Measurements from ENCODE around the gene LRRC1.

The LRRC1 gene

GRCh38 chr6:53928641-53929040, 133.8 kb downstream of the LRRC1 start:
- H3K36me3 Mint-ChIP-seq = peaks cover 2% of the 10 kb centered on the region
- no peak overlapping the region for H3K27ac Mint-ChIP-seq
- no peaks in the 10 kb centered on the region for H3K27me3 Mint-ChIP-seq
- ATAC-seq (ENCODE audit: low read depth) = no peak
- H3K4me1 Mint-ChIP-seq = peaks cover 6% of the 10 kb centered on the region
- no peak overlapping the region for H3K4me3 Mint-ChIP-seq
- DNase-seq (ENCODE audit: low spot score in 2 of 2) = no peak
- H3K9me3 Mint-ChIP-seq = no peaks in the 10 kb centered on the region

GRCh38 chr6:53929041-53929820, 134.4 kb downstream of the LRRC1 start:
- Mint-ChIP-seq H3K9me3 (no peaks in the 10 kb centered on the region), H3K4me1 (peaks cover 6% of the 10 kb centered on the region), H3K4me3 (no peak overlapping the region), H3K36me3 (peaks cover 2% of the 10 kb centered on the region), H3K27me3 (no peaks in the 10 kb centered on the region), H3K27ac (no peak overlapping the region)
- DNase-seq (ENCODE audit: low spot score in 2 of 2) (no peak), ATAC-seq (ENCODE audit: low read depth) (no peak)

- Mint-ChIP-seq H3K4me3 (no peak overlapping the region), H3K4me1 (peaks cover 6% of the 10 kb centered on the region), H3K9me3 (no peaks in the 10 kb centered on the region), H3K36me3 (peaks cover 2% of the 10 kb centered on the region), H3K27me3 (no peaks in the 10 kb centered on the region), H3K27ac (no peak overlapping the region)
- ATAC-seq (ENCODE audit: low read depth) (no peak), DNase-seq (ENCODE audit: low spot score in 2 of 2) (no peak)
Measured at GRCh38 chr6:53929821-53930120, 135.0 kb downstream of the LRRC1 start.

GRCh38 chr6:53930330-53930729, 135.5 kb downstream of the LRRC1 start:
- ATAC-seq (ENCODE audit: low read depth) (no peak), DNase-seq (ENCODE audit: low spot score in 2 of 2) (no peak)
- H3K4me1 Mint-ChIP-seq = peaks cover 6% of the 10 kb centered on the region
- no peaks in the 10 kb centered on the region for H3K9me3 Mint-ChIP-seq
- H3K4me3 Mint-ChIP-seq = no peak overlapping the region
- no peaks in the 10 kb centered on the region for H3K36me3 Mint-ChIP-seq
- no peak overlapping the region for H3K27ac Mint-ChIP-seq
- H3K27me3 Mint-ChIP-seq = no peaks in the 10 kb centered on the region

- H3K9me3 Mint-ChIP-seq = no peaks in the 10 kb centered on the region
- peaks cover 6% of the 10 kb centered on the region for H3K4me1 Mint-ChIP-seq
- ATAC-seq (ENCODE audit: low read depth) = no peak
- no peak for DNase-seq (ENCODE audit: low spot score in 2 of 2)
- no peaks in the 10 kb centered on the region for H3K27me3 Mint-ChIP-seq
- no peaks in the 10 kb centered on the region for H3K36me3 Mint-ChIP-seq
- H3K4me3 Mint-ChIP-seq = no peak overlapping the region
- H3K27ac Mint-ChIP-seq = no peak overlapping the region
Measured at GRCh38 chr6:53931086-53931485, 136.3 kb downstream of the LRRC1 start.

GRCh38 chr6:53932516-53932915, 137.7 kb downstream of the LRRC1 start:
- DNase-seq (ENCODE audit: low spot score in 2 of 2) (no peak), ATAC-seq (ENCODE audit: low read depth) (no peak)
- no peak overlapping the region for H3K27ac Mint-ChIP-seq
- no peak overlapping the region for H3K4me3 Mint-ChIP-seq
- no peaks in the 10 kb centered on the region for H3K9me3 Mint-ChIP-seq
- peaks cover 8% of the 10 kb centered on the region for H3K4me1 Mint-ChIP-seq
- no peaks in the 10 kb centered on the region for H3K27me3 Mint-ChIP-seq
- no peaks in the 10 kb centered on the region for H3K36me3 Mint-ChIP-seq

- Mint-ChIP-seq H3K27me3 (peaks cover 2% of the 10 kb centered on the region), H3K36me3 (no peaks in the 10 kb centered on the region)
Measured at GRCh38 chr6:53934023-53934422, 139.2 kb downstream of the LRRC1 start.

GRCh38 chr6:53937461-53937860, 142.7 kb downstream of the LRRC1 start:
- Mint-ChIP-seq H3K27ac (no peak overlapping the region), H3K9me3 (no peaks in the 10 kb centered on the region), H3K4me3 (no peak overlapping the region), H3K4me1 (peaks cover 3% of the 10 kb centered on the region), H3K36me3 (no peaks in the 10 kb centered on the region), H3K27me3 (peaks cover 3% of the 10 kb centered on the region)
- ATAC-seq (ENCODE audit: low read depth) (no peak), DNase-seq (ENCODE audit: low spot score in 2 of 2) (no peak)

More at GRCh38 chr6:53934023-53934422, 139.2 kb downstream of the LRRC1 start:
- Mint-ChIP-seq H3K27ac (no peak overlapping the region), H3K9me3 (no peaks in the 10 kb centered on the region), H3K4me1 (peaks cover 8% of the 10 kb centered on the region), H3K4me3 (no peak overlapping the region)
- ATAC-seq (ENCODE audit: low read depth) (no peak), DNase-seq (ENCODE audit: low spot score in 2 of 2) (no peak)

GRCh38 chr6:53938810-53939209, 144.0 kb downstream of the LRRC1 start:
- H3K27ac Mint-ChIP-seq = no peak overlapping the region
- no peak for ATAC-seq (ENCODE audit: low read depth)
- no peak for DNase-seq (ENCODE audit: low spot score in 2 of 2)

GRCh38 chr6:53939830-53940229, 145.0 kb downstream of the LRRC1 start:
- no peak overlapping the region for H3K4me3 Mint-ChIP-seq
- no peaks in the 10 kb centered on the region for H3K36me3 Mint-ChIP-seq
- H3K4me1 Mint-ChIP-seq = peaks cover 3% of the 10 kb centered on the region
- no peak for DNase-seq (ENCODE audit: low spot score in 2 of 2)
- peaks cover 8% of the 10 kb centered on the region for H3K27me3 Mint-ChIP-seq
- H3K9me3 Mint-ChIP-seq = no peaks in the 10 kb centered on the region
- no peak overlapping the region for H3K27ac Mint-ChIP-seq
- no peak for ATAC-seq (ENCODE audit: low read depth)

More at GRCh38 chr6:53938810-53939209, 144.0 kb downstream of the LRRC1 start:
- Mint-ChIP-seq H3K9me3 (no peaks in the 10 kb centered on the region), H3K36me3 (no peaks in the 10 kb centered on the region), H3K4me1 (peaks cover 3% of the 10 kb centered on the region), H3K4me3 (no peak overlapping the region), H3K27me3 (peaks cover 8% of the 10 kb centered on the region)

GRCh38 chr6:53943395-53943794, 148.6 kb downstream of the LRRC1 start:
- no peak for ATAC-seq (ENCODE audit: low read depth)
- Mint-ChIP-seq H3K4me1 (no peaks in the 10 kb centered on the region), H3K27ac (no peak overlapping the region), H3K36me3 (no peaks in the 10 kb centered on the region), H3K27me3 (peaks cover 12% of the 10 kb centered on the region), H3K9me3 (peaks cover 5% of the 10 kb centered on the region), H3K4me3 (no peak overlapping the region)
- no peak for DNase-seq (ENCODE audit: low spot score in 2 of 2)

GRCh38 chr6:53944091-53944490, 149.3 kb downstream of the LRRC1 start:
- Mint-ChIP-seq H3K27ac (no peak overlapping the region), H3K4me1 (no peaks in the 10 kb centered on the region), H3K36me3 (no peaks in the 10 kb centered on the region), H3K9me3 (peaks cover 5% of the 10 kb centered on the region), H3K27me3 (peaks cover 12% of the 10 kb centered on the region), H3K4me3 (no peak overlapping the region)
- no peak for DNase-seq (ENCODE audit: low spot score in 2 of 2)
- no peak for ATAC-seq (ENCODE audit: low read depth)

- peaks cover 5% of the 10 kb centered on the region for H3K9me3 Mint-ChIP-seq
- no peaks in the 10 kb centered on the region for H3K36me3 Mint-ChIP-seq
- H3K4me1 Mint-ChIP-seq = no peaks in the 10 kb centered on the region
- H3K4me3 Mint-ChIP-seq = no peak overlapping the region
- peaks cover 12% of the 10 kb centered on the region for H3K27me3 Mint-ChIP-seq
- ATAC-seq (ENCODE audit: low read depth) (no peak), DNase-seq (ENCODE audit: low spot score in 2 of 2) (no peak)
- H3K27ac Mint-ChIP-seq = no peak overlapping the region
Measured at GRCh38 chr6:53944543-53944942, 149.7 kb downstream of the LRRC1 start.

- no peaks in the 10 kb centered on the region for H3K4me1 Mint-ChIP-seq
- H3K27ac Mint-ChIP-seq = no peak overlapping the region
- H3K9me3 Mint-ChIP-seq = peaks cover 5% of the 10 kb centered on the region
- H3K27me3 Mint-ChIP-seq = peaks cover 12% of the 10 kb centered on the region
- DNase-seq (ENCODE audit: low spot score in 2 of 2) (no peak), ATAC-seq (ENCODE audit: low read depth) (no peak)
- H3K36me3 Mint-ChIP-seq = no peaks in the 10 kb centered on the region
- H3K4me3 Mint-ChIP-seq = no peak overlapping the region
Measured at GRCh38 chr6:53945765-53946407, 151.1 kb downstream of the LRRC1 start.

GRCh38 chr6:53947780-53948179, 153.0 kb downstream of the LRRC1 start:
- DNase-seq (ENCODE audit: low spot score in 2 of 2) (no peak), ATAC-seq (ENCODE audit: low read depth) (no peak)
- H3K9me3 Mint-ChIP-seq = peaks cover 5% of the 10 kb centered on the region
- no peak overlapping the region for H3K27ac Mint-ChIP-seq
- no peaks in the 10 kb centered on the region for H3K4me1 Mint-ChIP-seq
- no peaks in the 10 kb centered on the region for H3K36me3 Mint-ChIP-seq
- H3K4me3 Mint-ChIP-seq = no peak overlapping the region
- H3K27me3 Mint-ChIP-seq = peaks cover 8% of the 10 kb centered on the region

All from memory B cell (primary cell).